GM23248 (cell line): ENCODE results near the gene CEP112.

Source experiments
- EZH2 ChIP-seq: fragments of 200-600 bp; sonication (generic); IDR thresholded peaks from 2 replicates; pipeline ENCODE4 v1.6.1; 2018; ENCODE audit warnings: antibody characterized with exemption, mild to moderate bottlenecking; ENCODE audit not compliant: insufficient read depth, poor library complexity, severe bottlenecking
- EZH2phosphoT487 ChIP-seq: fragments of 200-600 bp; sonication (generic); IDR thresholded peaks from 2 replicates; pipeline ENCODE4 v1.6.1; 2018; ENCODE audit warnings: antibody characterized with exemption, moderate library complexity, mild to moderate bottlenecking, low read depth; ENCODE audit not compliant: insufficient read depth

GRCh38 chr17:65809366-65809765 is 382.6 kb downstream of the CEP112 start:
- no peak for TF ChIP-seq EZH2
- no peak for TF ChIP-seq EZH2phosphoT487
